ENCODE results near the gene KRTAP10-3.

The KRTAP10-3 gene

DNA sequence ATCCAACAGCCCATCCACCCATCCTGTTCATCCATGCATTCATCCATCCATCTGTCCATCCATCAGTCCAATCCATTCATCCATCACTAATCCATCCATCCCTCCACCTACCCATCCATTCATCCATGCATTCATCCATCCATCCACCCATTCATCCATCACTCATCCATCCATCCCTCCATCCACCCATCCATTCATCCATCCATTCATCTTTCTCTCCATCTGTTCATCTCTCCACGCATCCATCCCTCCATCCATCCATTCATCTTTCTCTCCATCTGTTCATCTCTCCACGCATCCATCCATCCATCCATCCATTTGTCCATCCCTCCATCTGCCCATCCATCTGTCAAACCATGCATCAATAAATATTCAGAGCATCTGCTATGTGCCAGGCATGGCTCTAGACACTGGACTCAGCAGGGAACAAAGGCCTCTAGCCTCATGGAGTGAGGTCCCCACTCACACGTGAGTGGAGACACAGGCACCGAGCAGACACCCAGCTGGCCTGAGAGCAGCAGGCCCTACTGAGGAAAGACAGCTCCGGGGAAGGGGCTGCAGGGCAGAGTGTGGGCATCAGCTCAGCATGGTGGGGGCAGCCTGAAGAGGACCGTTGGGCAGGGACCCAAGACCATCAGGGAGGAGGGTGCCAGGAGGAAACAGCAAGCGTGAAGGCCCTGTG lies 28.2 kb downstream of the KRTAP10-3 start:
- no peak for DNase-seq (ENCODE audit: low read depth, low spot score)

DNA sequence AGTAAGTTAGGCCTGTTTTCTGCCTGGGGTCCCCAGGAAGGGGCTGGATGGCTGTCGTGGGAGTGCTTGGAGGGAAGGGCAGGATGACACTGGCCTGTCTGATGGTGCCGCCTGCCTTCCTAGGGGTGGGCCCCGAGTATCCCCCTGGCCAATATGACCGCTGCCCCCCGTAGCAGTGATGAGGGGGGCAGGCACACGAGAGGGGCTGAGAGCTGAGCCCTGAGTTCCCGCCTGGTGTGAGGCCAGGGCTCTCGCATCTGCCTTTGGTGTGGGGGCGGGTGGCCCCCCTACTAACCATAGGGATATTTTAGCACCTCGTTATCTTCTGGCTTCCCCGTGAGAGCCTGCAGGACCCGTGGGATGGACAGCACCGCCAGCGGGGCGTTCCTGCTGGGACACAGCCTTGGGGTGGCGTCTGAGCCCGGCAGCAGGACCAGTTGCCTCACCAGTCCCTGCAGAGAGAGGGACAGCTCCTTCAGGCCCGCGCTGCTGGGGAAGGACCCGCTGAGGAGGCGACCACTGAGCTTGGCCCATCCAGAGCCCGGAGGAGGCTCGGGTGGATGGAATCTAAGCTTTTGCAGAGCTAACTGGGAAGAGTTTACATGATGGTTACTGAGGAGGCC lies 29.0 kb downstream of the KRTAP10-3 start:
- DNase-seq (ENCODE audit: low read depth, low spot score): no peak

DNA sequence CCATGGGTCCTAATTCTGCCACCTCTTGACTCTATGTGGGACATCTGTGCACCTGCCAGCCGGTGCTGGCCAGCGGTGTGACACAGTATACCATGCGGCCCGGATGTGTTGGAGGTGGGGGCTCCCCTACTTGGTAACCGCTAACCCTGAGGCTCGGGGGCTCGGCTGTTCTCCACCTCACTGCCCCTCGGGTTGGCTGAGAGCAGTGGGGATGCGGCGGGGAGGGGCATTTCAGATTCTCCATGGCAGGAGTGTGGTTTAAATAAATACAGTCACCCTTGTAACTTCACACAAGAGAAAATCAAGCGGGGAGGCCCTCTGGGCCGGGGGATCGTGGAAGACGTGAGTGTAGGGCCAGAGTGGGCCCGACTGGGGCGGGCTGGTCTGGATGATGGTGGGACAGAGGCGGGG lies 29.6 kb downstream of the KRTAP10-3 start:
- DNase-seq (ENCODE audit: low read depth, low spot score): no peak

DNA sequence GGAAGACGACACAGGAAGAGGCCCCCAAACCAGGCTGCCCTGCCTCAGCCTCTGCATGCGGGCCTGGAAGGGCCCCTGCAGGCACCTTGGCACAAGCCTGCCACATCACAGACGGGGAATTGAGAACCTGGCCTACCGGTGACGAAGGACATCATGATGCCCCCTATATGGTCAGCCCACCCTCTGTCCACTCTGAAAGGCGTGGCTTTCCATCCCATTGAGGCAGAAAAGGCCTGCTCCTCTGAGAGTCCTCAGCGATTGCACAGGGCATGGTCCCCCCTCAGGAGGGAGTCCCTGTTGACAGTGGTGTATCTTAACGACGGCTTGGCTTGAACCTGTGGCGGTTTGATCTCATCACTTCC lies 30.0 kb downstream of the KRTAP10-3 start:
- no peak for DNase-seq (ENCODE audit: low read depth, low spot score)

DNA sequence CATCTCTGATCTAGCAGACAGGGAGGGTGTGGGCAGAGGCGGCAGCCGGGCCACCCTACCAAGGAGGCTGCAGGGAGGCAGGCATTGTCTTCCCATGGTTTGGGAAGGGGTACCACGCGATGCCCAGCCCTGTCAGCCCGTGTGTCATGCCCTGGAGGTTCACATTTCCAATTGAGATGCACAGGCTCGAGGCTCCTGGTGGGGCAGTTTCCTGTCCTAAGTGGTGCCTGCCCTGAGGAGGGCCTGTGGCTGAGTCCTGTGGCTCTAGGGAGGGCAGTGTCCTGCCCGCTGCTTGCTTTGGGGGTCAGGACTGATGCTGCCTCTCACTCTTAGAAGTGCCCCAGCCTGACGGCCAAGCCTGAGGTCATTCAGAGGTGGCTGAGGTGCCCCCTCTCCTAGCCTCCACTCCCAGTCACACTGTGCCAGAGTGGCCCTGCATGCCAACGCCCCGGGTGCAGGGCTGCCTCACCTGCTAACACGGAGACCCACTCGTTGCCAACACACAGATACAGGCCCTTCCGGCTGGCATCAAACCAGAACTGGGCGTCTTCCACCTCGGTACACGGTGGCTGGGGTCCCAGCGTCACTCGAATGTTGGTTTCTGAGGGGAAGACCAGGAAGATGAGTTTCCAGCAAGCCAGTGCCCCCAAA lies 30.5 kb downstream of the KRTAP10-3 start:
- DNase-seq (ENCODE audit: low read depth, low spot score): no peak

DNA sequence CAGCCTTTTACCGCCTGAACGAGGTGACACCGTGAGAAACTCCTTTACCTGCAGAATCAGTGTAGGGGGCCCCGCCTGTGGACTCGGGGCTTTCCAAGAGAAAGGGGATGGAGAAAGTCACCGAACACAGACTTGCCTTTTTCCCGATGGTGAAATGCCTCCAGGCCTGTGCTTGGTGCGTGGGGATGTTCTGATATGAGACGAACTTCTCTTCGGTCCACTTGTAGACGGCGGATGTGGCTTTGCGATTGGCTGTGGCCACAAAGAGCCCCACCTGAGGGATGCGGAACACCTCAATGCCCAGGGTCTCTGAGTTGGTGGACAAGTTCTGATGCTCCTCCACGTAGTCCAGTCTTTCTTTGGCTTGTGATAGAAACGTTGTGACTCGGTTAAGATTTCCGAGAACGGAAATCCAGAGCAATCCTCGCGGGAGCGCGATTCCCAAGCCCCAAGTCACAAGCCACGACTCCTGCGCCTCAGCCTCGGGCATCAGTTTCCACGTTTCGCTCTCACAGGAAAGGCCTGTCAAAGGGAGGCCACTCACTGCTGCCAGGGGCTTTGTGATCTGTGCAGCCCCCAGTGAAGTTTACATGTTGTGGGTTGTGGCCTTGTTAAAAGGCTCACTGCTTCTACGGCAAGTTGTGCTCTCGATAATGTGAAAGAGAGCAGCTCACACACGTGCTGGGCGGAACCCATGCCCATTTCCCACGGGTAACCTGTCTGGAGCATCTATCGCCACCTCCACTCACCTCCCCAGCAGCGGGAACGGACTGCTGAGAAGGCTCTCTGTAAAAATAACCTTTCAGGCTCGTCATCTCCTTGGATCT lies 31.2 kb downstream of the KRTAP10-3 start:
- DNase-seq (ENCODE audit: low read depth, low spot score): no peak

DNA sequence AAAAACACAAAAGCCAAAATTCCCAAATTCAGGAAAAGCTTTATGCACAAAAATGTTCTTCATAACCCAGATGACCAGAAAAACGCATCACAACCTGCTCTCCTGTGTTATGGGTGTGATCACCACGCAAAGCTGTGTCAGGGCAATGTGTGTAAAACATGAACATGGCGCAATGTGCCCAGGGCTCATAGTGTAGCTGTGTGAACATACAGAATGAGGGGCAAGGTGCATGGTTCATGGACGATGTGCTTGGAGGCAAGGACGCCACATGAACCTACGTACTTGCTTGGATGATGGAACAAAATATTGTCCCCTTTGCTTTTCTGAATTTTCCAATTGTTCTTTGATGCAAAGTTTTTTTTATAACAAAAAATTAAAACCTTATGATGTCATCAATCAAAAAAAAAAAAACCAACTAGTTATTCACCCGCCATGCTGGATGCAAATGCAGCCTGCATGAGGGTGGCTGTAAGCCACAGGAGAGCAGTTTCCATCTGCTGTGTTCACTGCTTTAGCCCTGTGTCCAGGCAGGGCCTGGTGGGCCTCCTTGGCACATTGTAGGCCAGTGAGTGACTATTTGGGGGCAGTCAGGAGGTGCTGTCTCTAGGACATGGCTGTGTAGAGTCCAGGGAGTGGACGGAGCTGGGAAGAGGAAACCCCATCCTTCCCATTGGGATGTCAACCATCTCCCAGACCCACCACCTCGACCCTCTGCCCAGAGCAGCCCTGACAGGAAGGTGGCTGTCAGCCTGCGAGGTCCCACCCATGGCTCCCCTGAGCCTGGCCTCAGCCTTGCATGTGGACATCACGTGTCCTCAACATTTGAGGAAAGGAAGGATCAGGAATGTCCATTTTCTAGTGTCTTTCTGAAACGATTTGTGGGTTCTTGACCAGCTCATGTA lies 32.2 kb downstream of the KRTAP10-3 start:
- DNase-seq (ENCODE audit: low read depth, low spot score): no peak

DNA sequence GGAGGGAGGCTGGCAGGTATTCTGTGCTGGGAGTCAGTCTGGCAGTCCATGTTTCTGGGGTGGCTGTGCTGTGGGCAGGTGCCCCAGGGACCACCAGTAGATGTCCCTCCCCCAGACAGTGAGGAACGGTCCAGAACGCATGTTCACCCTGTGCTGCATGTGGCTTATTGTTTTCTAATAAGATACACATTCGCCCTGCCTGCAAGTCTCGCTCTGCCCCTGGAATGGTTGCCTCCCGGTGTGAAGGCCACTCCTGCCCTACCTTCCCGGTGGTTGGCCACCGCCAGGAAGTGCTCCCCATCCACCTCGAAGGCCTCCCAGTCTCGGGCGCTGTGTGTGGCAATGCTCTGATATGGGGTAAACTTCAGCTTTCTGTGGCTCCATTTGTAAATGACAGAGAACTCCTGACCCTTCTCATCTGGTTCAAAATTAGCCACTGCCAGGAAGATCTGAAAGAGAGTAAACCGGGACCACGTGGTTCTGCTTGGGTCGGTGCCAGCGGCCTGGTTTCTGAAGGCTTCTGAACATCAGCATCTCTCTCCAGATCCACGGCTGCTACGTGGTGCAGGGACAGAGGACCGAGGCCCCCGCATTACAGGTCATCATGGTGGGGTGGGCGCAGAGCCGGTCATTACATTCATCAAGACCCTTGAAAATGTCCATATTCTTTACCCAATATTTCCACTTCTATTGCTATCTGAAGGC lies 33.1 kb downstream of the KRTAP10-3 start:
- no peak for DNase-seq (ENCODE audit: low read depth, low spot score)

DNA sequence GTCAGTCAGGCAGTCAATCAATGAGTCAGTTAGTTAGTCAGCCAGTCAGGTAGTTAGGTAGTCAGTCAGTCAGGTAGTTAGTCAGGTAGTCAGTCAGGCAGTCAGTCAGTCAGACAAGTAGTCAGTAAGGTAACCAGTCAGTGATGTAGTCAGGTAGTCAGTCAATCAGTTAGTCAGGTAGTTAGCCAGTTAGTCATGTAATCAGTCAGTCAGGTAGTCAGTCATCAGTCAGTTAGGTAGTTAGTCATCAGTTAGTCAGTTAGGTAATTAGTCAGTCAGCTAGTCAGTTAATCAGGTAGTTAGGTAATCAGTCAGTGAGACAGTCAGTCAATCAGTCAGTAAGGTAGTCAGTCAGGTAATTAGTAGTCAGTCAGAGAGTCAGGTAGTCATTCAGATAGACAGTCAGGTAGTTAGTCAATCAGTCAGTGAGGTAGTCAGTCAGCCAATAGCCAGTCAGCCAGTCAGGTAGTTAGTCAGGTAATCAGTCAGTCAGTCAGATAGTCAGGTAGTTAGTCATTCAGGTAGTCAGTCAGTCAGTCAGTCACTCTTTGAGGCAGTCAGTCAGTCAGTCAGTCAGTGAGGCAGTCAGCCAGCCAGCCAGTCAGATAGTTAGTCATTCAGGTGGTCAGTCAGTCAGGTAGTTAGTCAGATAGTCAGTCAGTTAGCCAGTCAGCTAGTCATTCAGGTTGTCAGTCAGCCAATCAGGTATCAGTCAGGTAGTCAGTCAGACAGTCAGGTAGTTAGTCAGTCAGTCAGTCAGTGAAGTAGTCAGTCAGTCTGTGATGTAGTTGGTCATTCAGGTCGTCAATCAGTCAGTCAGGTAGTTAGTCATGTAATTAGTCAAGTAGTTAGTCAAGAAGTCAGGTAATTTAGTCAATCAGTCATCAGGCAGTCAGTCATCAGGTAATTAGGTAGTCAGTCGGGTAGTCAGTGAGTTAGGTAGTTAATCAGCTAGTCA lies 33.9 kb downstream of the KRTAP10-3 start:
- no peak for DNase-seq (ENCODE audit: low read depth, low spot score)

DNA sequence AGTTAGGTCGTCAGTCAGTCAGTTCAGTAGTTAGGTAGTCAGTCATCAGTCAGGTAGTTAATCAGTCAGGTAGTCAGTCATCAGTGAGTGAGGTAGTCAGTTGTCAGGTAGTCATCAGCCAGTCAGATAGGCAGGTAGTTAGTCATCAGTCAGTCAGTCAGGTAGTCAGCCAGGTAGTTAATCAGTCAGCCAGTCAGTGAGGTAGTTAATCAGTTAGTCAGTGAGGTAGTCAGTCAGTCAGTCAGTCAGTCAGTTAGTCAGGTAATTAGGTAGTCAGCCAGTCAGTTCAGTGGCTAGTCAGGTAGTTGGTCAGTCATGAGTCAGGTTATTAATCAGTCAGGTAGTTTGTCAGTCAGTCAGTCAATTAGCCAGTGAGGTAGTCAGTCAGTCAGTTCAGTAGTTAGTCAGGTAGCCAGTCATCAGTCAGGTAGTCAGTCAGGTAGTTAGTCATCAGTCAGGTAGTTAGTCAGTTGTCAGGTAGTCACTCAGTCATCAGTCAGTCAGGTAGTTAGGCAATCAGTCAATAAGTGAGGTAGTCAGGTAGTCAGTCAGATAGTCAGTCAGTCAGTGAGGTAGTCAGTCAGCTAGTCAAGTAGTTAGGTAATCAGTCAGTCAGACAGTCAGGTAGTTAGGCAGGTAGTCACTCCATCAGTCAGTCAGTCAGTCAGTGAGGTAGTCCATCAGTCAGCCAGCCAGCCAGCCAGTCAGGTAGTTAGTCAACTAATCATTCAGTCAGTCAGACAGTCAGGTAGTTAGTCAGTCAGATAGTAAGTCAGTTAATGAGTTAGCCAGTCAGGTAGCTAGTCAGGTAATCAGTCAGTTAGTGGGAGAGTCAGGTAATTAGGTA lies 34.8 kb downstream of the KRTAP10-3 start:
- no peak for DNase-seq (ENCODE audit: low read depth, low spot score)

DNA sequence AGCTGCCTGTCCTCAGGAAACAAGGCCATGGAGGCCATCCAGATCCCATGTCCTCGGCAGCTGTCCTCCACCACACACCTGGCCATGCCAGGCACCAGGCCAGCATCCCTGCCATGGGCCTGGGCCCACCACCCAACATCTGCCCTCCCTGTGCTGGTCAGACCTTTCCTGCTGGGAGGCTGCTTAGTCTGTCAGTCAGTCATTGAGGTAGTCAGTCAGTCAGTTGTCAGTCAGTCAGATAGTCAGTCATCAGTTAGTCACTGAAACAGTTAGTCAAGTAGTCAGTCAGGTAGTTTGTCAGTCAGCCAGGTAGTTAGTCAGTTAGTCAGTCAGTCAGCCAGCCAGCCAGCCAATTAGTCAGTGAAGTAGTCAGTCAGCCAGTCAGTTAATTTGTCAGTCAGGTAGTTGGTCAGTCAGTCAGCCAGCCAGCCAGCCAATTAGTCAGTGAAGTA lies 35.8 kb downstream of the KRTAP10-3 start:
- DNase-seq (ENCODE audit: low read depth, low spot score): no peak

DNA sequence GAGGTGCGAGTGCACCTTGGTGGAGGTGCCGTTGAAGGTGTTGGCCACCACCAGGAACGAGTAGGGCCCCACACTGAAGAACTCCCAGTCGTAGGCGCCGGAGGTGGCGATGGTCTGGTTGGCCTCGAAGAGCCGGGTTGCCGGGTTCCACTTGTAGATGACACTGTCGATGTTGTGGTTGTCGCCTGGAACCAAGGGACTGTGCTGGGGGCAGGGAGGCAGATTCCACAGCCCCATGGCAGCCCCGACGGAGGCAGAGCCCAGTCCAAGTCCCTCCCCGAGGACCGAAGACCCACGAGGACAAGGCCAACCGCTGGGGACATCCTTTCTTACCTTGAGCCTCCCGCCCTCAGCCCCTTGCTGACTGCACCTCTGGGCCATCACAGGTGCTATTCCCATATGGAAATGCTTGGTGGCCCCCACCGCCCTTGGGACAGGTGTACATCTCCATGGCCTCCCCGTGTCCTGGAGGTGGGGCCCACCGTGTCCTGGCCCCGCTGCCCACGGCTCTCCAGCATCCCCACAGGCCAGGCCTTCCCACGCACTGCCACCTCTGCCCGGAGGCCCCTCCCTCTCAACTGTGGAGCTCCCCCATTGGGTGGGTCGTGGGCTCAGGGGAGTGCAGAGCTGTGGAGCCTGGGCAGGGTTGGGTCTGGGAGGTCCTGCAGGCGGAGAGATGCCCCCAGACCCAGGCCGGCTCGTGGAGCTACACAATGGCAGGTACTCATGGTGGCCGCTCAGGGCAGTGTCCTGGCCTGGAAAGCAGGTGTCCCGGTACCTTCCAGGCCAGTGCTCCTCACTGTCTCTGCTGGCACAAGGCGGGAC lies 36.5 kb downstream of the KRTAP10-3 start:
- no peak for DNase-seq (ENCODE audit: low read depth, low spot score)

DNA sequence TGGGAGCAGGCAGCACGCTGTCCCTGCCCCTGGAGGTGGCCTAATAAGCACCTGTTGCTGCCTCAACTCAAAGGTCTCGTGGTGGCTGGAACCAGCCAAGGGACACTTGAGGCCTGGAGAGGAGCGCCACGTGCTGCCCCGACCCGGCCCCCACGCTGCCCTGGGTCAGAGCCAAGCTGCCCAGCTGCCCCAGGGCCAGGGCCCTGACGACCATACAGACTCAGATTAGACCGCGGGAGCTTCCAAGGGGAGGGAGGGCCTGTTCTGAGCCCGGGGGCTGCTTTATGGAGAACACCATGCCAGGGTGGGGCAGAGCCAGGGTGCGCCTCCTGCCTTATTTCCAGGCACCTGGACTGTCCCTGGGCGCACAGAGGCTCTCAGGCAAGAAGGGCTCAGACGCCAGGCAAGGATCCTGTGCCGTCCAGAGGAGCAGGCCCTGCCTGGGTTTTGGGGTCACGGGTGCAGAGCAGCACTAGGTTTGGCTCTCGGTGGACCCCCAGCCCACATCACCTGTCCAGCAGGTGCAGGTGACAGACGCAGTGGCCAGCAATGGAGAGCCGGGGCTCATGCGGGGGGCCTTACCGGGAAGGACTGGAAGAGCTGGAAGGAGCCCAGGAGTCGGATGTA lies 37.2 kb downstream of the KRTAP10-3 start:
- no peak for DNase-seq (ENCODE audit: low read depth, low spot score)

DNA sequence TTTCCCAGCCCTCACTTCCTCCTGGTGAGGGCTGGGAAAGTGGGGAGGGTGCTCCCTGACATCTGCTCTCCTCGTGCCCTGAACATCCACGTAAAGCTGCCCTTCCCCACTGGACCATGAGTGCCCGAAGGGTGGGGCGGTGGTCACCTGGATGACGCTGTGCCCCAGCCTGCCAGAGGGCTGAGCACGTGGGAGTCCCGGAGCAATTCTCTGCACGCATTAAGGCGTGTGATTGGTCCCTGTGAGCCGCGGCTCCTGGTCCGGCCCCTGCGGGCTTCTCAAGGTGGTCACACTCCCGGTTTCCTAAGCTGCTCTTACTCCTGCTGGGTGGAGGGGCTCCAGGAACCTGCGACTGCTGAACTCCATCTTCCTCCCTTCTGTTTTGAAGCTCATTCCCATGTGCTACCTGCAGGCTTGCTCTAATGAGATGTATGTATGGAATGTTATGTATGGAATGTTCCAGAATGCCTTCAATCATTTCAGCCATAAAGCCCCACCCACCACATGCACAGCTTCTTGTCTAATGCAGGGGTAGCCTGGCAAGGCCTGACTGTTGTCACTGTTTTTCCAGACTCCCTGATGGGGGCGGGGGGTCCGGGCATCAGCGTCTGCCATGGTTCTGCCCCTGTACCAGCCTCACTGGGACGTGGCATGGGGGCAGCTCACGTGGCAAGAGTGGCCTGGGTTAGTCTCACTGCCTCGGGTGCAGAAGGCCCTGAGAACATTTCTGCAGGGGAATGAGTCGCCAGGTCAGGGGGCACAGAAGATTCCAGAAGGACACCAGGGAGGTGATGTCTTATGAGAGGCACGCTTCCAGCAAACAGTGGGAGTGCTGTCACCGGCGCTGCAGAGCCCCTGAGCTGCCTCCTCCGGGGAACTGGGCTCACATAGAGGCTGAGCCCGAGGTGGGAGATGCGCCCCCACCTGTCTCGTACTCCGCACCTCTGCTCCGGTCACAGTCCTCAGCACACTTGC lies 38.0 kb downstream of the KRTAP10-3 start:
- no peak for DNase-seq (ENCODE audit: low read depth, low spot score)

DNA sequence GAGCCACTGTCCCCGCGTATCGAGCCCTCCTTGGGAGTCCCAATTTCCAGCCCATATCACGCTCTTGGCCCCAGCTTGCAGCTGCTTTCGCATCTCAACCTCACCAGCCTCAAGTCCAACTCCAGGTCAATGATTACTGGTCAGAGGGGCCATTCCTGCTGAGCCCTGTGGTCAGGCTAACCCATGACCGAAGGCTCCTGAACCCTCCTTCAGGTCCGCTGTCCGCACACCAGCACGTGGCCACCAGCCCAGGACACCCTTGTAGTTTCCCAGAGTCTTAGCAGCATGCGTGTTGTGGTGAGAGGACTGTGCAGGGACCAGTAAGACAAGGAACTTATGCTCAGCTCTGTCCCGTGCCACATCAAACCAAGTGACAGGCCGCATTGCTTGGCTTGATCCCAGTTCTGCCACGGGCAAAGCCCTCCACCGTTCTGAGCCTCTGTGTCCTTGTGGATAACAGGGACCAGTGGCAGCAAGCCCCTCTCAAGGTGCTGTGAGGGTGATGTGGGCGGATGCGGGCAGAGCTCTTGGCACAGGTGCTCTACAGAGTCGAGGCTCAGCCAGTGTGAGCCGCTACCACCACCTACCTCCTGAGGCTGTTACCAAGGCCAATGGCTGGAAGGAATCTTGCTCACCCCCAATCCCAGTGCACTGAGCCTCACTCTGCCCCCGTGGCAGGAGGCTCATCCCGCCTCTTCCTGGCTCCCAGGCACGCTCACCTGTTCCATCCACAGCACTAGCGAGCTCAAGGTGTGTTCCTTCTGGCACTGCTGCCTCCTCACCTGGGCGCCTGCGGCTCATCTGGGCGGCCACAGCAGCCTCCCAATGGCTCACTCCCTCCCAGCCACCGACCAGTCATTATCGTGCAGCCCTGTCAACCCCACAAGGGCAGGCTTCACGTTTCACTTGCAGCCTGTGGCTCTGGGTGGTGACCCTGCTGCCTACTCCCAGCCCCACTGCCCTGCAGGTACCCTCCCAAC lies 39.0 kb downstream of the KRTAP10-3 start:
- DNase-seq (ENCODE audit: low read depth, low spot score): no peak
